H1 (cell line): Measurements from ENCODE around the gene MACIR. TPM values are rescaled to one million over a fixed set of nuclear protein-coding genes. Genes with fewer than 3 reads are reported as not detected.

Experiments
- BCL11A ChIP-seq, 2 experiments: IDR thresholded peaks; one replicate each; pipeline ENCODE4 v1.6.1; 2011; ENCODE audit warnings: low read depth in 2 of 2, low read length in 2 of 2, mild to moderate bottlenecking in 2 of 2
- EP300 ChIP-seq, 2 experiments: IDR thresholded peaks; 1 replicate in 1 of 2; 2 replicates in 1 of 2; pipeline ENCODE4 v1.6.1; 2011 to 2012; ENCODE audit warnings: low read depth in 2 of 2, low read length in 2 of 2, mild to moderate bottlenecking in 2 of 2, borderline replicate concordance in 1 of 2, inconsistent platforms in 1 of 2, moderate library complexity in 1 of 2
- JUN ChIP-seq: IDR thresholded peaks from 2 replicates; pipeline ENCODE4 v1.6.1; 2011; ENCODE audit warnings: low read depth, mild to moderate bottlenecking, improper control_type of control experiment, low read length
- KDM1A ChIP-seq: fragments of 200-600, 300-600 bp; sonication (generic); IDR thresholded peaks from 2 replicates; pipeline ENCODE4 v1.7.1; 2016; ENCODE audit warnings: mild to moderate bottlenecking, low read length, borderline replicate concordance
- POU5F1 ChIP-seq: IDR thresholded peaks from 2 replicates; pipeline ENCODE4 v1.6.1; 2011; ENCODE audit warnings: low read depth, mild to moderate bottlenecking, low read length, moderate library complexity
- RAD21 ChIP-seq, 2 experiments: IDR thresholded peaks in 1 of 2; conservative IDR thresholded peaks in 1 of 2; 2 replicates each; pipeline ENCODE4 v1.6.1; 2011; ENCODE audit warnings: low read depth in 2 of 2, low read length in 2 of 2, improper control_type of control experiment in 1 of 2, inconsistent platforms in 1 of 2, mild to moderate bottlenecking in 1 of 2, moderate library complexity in 1 of 2
- polyA plus RNA-seq, 7 experiments: library from polyadenylated mRNA; depleted of rRNA in 3 of 7; stranded (reverse) in 5 of 7; unstranded in 2 of 7; fragments of >200 nt in 5 of 7; fragments of 200-250 nt in 2 of 7; gene quantifications; 1 replicate in 5 of 7; 2 replicates in 1 of 7; 4 replicates in 1 of 7; pipeline versions ENCODE4 v1.2.1 to v1.2.3, GENCODE V29; 2011 to 2013; ENCODE audit warnings: missing spikeins in 2 of 7, mixed read lengths in 2 of 7
- total RNA-seq: library from RNA; stranded (reverse); fragmentation: NEBNext Ultra II Directional; extraction: Animal tissue kit (Norgen Biotek cat#: 25700); gene quantifications from 2 replicates; pipeline ENCODE4 v1.2.1, GENCODE V29; 2021
- TF ChIP-seq, protein P1 (sequence below): IDR thresholded peaks from 2 replicates; pipeline ENCODE4 v1.6.1; 2012; ENCODE audit warnings: inconsistent platforms

The MACIR gene
- total and polyA plus RNA-seq, 2 of the 8 experiments (the other 6 are each of a cell fraction or from before 2014, with no cell fraction given) = 8.0 to 19.2 TPM

DNA sequence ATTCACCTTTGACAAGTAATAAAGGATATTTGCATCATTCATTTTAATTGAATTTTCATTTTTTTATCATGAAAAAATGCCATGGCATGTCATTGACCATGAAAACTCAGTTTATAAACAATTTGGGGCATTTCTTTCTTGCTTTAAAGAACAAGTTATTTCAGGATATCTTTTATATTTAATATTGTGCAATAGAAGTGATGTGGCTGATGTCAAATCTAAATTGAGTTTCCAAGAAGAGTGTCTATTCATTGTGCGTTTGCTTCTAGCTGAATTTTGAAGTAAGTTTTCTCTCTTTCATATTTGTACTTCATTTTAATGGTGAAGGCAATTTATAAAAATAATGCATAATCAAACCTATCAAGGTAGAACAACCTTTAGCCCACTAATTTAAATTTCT, 30.5 kb downstream of the MACIR start (continued):
- no peak for TF ChIP-seq EP300 (IDR thresholded peaks at IDR 0.05; ENCODE audit: borderline replicate concordance in 1 of 2, low read depth in 2 of 2, low read length in 2 of 2)
- no peak for TF ChIP-seq KDM1A
- TF ChIP-seq JUN = no peak
- no peak for TF ChIP-seq BCL11A (IDR thresholded peaks at IDR 0.05; ENCODE audit: low read depth in 2 of 2, low read length in 2 of 2)
- TF ChIP-seq POU5F1 = no peak
- TF ChIP-seq RAD21 (IDR thresholded peaks at IDR 0.05 in 1 of 2, conservative IDR thresholded peaks at IDR 0.05 in 1 of 2; ENCODE audit: low read depth in 2 of 2, low read length in 2 of 2) = no peak
- TF ChIP-seq, protein P1, sequence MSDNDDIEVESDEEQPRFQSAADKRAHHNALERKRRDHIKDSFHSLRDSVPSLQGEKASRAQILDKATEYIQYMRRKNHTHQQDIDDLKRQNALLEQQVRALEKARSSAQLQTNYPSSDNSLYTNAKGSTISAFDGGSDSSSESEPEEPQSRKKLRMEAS = no peak
